K562 (cell line): Measurements from ENCODE around the gene SAT2. TPM values are rescaled to one million over a fixed set of nuclear protein-coding genes. Genes with fewer than 3 reads are reported as not detected.

ENCODE experiments used
- ATF3 ChIP-seq, 2 experiments: fragments of 450-650 bp in 1 of 2; sonication (generic) in 1 of 2; formaldehyde crosslinking in 1 of 2; IDR thresholded peaks in 1 of 2; conservative IDR thresholded peaks in 1 of 2; 2 replicates each; pipeline versions ENCODE4 v1.6.1 to v1.8.1; 2016 to 2023; ENCODE audit warnings: mild to moderate bottlenecking in 2 of 2, moderate library complexity in 2 of 2, inconsistent platforms in 1 of 2, missing genetic modification reagents in 1 of 2
- CEBPB ChIP-seq: fragments of 450-650 bp; IDR thresholded peaks from 2 replicates; pipeline ENCODE4 v1.6.1; 2016; ENCODE audit warnings: missing genetic modification characterization, missing compliant biosample characterization
- COPS2 ChIP-seq: fragments of 450-650 bp; conservative IDR thresholded peaks from 2 replicates; pipeline ENCODE4 v1.6.1; 2016; ENCODE audit warnings: mild to moderate bottlenecking, moderate library complexity
- GATAD2A ChIP-seq: fragments of 450-650 bp; IDR thresholded peaks from 2 replicates; pipeline ENCODE4 v1.6.1; 2017
- GTF2F1 ChIP-seq: IDR thresholded peaks from 2 replicates; pipeline ENCODE4 v1.6.1; 2011; ENCODE audit warnings: low read depth, low read length, improper control_type of control experiment
- HLTF ChIP-seq: fragments of 450-650 bp; IDR thresholded peaks from 2 replicates; pipeline ENCODE4 v1.6.1; 2016
- ILF3 ChIP-seq: fragments of 450-650 bp; IDR thresholded peaks from 2 replicates; pipeline ENCODE4 v1.6.1; 2018; ENCODE audit warnings: antibody characterized with exemption, mild to moderate bottlenecking, moderate library complexity, borderline replicate concordance
- ILK ChIP-seq: fragments of 450-650 bp; IDR thresholded peaks from 2 replicates; pipeline ENCODE4 v1.6.1; 2016; ENCODE audit warnings: missing genetic modification characterization, low read depth, mild to moderate bottlenecking, missing compliant biosample characterization, moderate library complexity, borderline replicate concordance
- KLF10 ChIP-seq: fragments of 250-450 bp; sonication (Bioruptor Pico); IDR thresholded peaks from 2 replicates; pipeline ENCODE4 v1.6.1; 2021; ENCODE audit warnings: matching md5 sums
- NCOA6 ChIP-seq: fragments of 450-650 bp; IDR thresholded peaks from 2 replicates; pipeline ENCODE4 v1.6.1; 2017; ENCODE audit warnings: mild to moderate bottlenecking
- NFRKB ChIP-seq: fragments of 450-650 bp; IDR thresholded peaks from 2 replicates; pipeline ENCODE4 v1.6.1; 2016; ENCODE audit warnings: low read depth
- NFYB ChIP-seq: IDR thresholded peaks from 2 replicates; pipeline ENCODE4 v1.6.1; 2011; ENCODE audit warnings: mild to moderate bottlenecking, moderate library complexity; ENCODE audit not compliant: insufficient read length; ENCODE audit errors: extremely low read depth
- TRIM24 ChIP-seq, 2 experiments: fragments of 450-650 bp; IDR thresholded peaks; 2 replicates each; pipeline ENCODE4 v1.6.1; 2016
- ZKSCAN1 ChIP-seq: fragments of 150-350 bp; IDR thresholded peaks from 2 replicates; pipeline ENCODE4 v1.6.1; 2016; ENCODE audit warnings: low read depth, low read length
- ZNF551 ChIP-seq: fragments of 250-450 bp; sonication (Bioruptor Pico); IDR thresholded peaks from 2 replicates; pipeline ENCODE4 v1.5.0; 2021; ENCODE audit warnings: mild to moderate bottlenecking, moderate library complexity
- ZNF644 ChIP-seq: fragments of 200-800 bp; sonication (Bioruptor generic); IDR thresholded peaks from 2 replicates; pipeline ENCODE4 v1.6.1; 2016; ENCODE audit warnings: low read depth, missing genetic modification characterization, missing compliant biosample characterization
- polyA plus RNA-seq, 8 experiments: library from polyadenylated mRNA; depleted of rRNA in 4 of 8; stranded (reverse) in 5 of 8; unstranded in 3 of 8; fragments of >200 nt; fragmentation: Nextera tagmentation in 2 of 8; fragmentation: Illumina TruSeq in 1 of 8; extraction: Ambion mirVana in 2 of 8; extraction: Trizol in 1 of 8; gene quantifications; 2 replicates each; pipeline versions ENCODE4 v1.2.1 to v1.2.3, GENCODE V29; 2011 to 2014; ENCODE audit warnings: inconsistent platforms in 1 of 8, missing spikeins in 1 of 8
- total RNA-seq, 7 experiments: library from RNA; depleted of rRNA in 6 of 7; stranded (reverse); fragments of >200 nt in 6 of 7; fragmentation: Illumina TruSeq in 2 of 7; extraction: Trizol in 2 of 7; gene quantifications; 2 replicates each; pipeline versions ENCODE4 v1.2.1 to v1.2.3, GENCODE V29; 2011 to 2021; ENCODE audit warnings: low replicate concordance in 1 of 7
- TF ChIP-seq, protein P1 (sequence below): sonication (generic); formaldehyde crosslinking; IDR thresholded peaks from 2 replicates; pipeline ENCODE4 v1.8.0; 2022; ENCODE audit warnings: mild to moderate bottlenecking, missing genetic modification reagents
- TF ChIP-seq, protein P2 (sequence below): fragments of 250-450 bp; sonication (Bioruptor Pico); IDR thresholded peaks from 2 replicates; pipeline ENCODE4 v1.5.0; 2022; ENCODE audit warnings: mild to moderate bottlenecking

Gene SAT2
- total and polyA plus RNA-seq, 9 of the 15 experiments (the other 6 are each of a cell fraction or from before 2014, with no cell fraction given) = 2.0 to 8.0 (median 5.3) TPM

GRCh38 chr17:7583253-7584109 is 44.1 kb downstream of the SAT2 start, which contains the start of gene MPDU1 (continued):
- TF ChIP-seq ATF3 (IDR thresholded peaks at IDR 0.05) = no peak
- peak; percentile 64; the same call in 1 of the 2 replicates for TF ChIP-seq ATF3 (CRISPR knock-in tag; conservative IDR thresholded peaks at IDR 0.05)
- no peak for TF ChIP-seq ZNF551
- no peak for TF ChIP-seq COPS2
- TF ChIP-seq ZKSCAN1 = no peak
- TF ChIP-seq HLTF = no peak
- no peak for TF ChIP-seq GATAD2A
- no peak for TF ChIP-seq ILF3
- TF ChIP-seq TRIM24 (IDR thresholded peaks at IDR 0.05) = peak in 1 of 2 experiments; percentile 81; a peak in 1 of 4 replicates
- peak; percentile 99 for TF ChIP-seq NFRKB
- no peak for TF ChIP-seq ILK (tag)
- no peak for TF ChIP-seq NCOA6
- TF ChIP-seq CEBPB (tag) = no peak
- peak; percentile 69; the same call in 1 of the 2 replicates for TF ChIP-seq GTF2F1
- peak; percentile 62 for TF ChIP-seq ZNF644 (tag)
- TF ChIP-seq KLF10 = no peak
- TF ChIP-seq, protein P1, sequence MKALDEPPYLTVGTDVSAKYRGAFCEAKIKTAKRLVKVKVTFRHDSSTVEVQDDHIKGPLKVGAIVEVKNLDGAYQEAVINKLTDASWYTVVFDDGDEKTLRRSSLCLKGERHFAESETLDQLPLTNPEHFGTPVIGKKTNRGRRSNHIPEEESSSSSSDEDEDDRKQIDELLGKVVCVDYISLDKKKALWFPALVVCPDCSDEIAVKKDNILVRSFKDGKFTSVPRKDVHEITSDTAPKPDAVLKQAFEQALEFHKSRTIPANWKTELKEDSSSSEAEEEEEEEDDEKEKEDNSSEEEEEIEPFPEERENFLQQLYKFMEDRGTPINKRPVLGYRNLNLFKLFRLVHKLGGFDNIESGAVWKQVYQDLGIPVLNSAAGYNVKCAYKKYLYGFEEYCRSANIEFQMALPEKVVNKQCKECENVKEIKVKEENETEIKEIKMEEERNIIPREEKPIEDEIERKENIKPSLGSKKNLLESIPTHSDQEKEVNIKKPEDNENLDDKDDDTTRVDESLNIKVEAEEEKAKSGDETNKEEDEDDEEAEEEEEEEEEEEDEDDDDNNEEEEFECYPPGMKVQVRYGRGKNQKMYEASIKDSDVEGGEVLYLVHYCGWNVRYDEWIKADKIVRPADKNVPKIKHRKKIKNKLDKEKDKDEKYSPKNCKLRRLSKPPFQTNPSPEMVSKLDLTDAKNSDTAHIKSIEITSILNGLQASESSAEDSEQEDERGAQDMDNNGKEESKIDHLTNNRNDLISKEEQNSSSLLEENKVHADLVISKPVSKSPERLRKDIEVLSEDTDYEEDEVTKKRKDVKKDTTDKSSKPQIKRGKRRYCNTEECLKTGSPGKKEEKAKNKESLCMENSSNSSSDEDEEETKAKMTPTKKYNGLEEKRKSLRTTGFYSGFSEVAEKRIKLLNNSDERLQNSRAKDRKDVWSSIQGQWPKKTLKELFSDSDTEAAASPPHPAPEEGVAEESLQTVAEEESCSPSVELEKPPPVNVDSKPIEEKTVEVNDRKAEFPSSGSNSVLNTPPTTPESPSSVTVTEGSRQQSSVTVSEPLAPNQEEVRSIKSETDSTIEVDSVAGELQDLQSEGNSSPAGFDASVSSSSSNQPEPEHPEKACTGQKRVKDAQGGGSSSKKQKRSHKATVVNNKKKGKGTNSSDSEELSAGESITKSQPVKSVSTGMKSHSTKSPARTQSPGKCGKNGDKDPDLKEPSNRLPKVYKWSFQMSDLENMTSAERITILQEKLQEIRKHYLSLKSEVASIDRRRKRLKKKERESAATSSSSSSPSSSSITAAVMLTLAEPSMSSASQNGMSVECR = peak; percentile 66; the same call in 1 of the 2 replicates
- TF ChIP-seq NFYB = no peak
- TF ChIP-seq, protein P2, sequence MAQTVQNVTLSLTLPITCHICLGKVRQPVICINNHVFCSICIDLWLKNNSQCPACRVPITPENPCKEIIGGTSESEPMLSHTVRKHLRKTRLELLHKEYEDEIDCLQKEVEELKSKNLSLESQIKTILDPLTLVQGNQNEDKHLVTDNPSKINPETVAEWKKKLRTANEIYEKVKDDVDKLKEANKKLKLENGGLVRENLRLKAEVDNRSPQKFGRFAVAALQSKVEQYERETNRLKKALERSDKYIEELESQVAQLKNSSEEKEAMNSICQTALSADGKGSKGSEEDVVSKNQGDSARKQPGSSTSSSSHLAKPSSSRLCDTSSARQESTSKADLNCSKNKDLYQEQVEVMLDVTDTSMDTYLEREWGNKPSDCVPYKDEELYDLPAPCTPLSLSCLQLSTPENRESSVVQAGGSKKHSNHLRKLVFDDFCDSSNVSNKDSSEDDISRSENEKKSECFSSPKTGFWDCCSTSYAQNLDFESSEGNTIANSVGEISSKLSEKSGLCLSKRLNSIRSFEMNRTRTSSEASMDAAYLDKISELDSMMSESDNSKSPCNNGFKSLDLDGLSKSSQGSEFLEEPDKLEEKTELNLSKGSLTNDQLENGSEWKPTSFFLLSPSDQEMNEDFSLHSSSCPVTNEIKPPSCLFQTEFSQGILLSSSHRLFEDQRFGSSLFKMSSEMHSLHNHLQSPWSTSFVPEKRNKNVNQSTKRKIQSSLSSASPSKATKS = no peak
